Measurements from ENCODE around the gene MAST2.

The MAST2 gene

GRCh38 chr1:46019348-46019747 lies 215.9 kb downstream of the MAST2 start:
- Histone ChIP-seq H3K4me1 (ENCODE audit: low read length) (no peaks in the 10 kb centered on the region), H2AFZ (ENCODE audit: low read length) (no peak overlapping the region), H3F3A (ENCODE audit: insufficient read depth, low read length) (no peaks in the 10 kb centered on the region), H3K4me2 (ENCODE audit: low read depth, low read length) (no peak overlapping the region), H3K27ac (ENCODE audit: low read length) (no peak overlapping the region), H3K4me3 (ENCODE audit: low read length) (no peak overlapping the region), H3K9ac (ENCODE audit: low read length) (no peak overlapping the region), H3K79me2 (ENCODE audit: low read length) (no peaks in the 10 kb centered on the region), H3K36me3 (replicated peaks; ENCODE audit: insufficient read depth, low read length) (no peaks in the 10 kb centered on the region), H4K20me1 (ENCODE audit: insufficient read depth, low read length) (no peaks in the 10 kb centered on the region), H3K9me2 (replicated peaks; ENCODE audit: insufficient read depth, low read length) (no peaks in the 10 kb centered on the region), H3K27me3 (replicated peaks; ENCODE audit: insufficient read depth, low read length) (no peaks in the 10 kb centered on the region), H3K9me3 (replicated peaks; ENCODE audit: insufficient read depth, low read length) (no peaks in the 10 kb centered on the region)
- no peak for DNase-seq
- TF ChIP-seq EZH2 (optimal IDR thresholded peaks at IDR 0.05; ENCODE audit: low read depth, low read length) (no peak), EZH2phosphoT487 (IDR thresholded peaks at IDR 0.05; ENCODE audit: low read length) (no peak), CTCF (IDR thresholded peaks at IDR 0.05; ENCODE audit: low read length) (no peak)

GRCh38 chr1:46020010-46020409 lies 216.6 kb downstream of the MAST2 start:
- H3F3A ChIP-seq (ENCODE audit: insufficient read depth, low read length) = no peaks in the 10 kb centered on the region
- no peak overlapping the region for H3K4me2 ChIP-seq (ENCODE audit: low read depth, low read length)
- H4K20me1 ChIP-seq (ENCODE audit: insufficient read depth, low read length) = no peaks in the 10 kb centered on the region
- H3K36me3 ChIP-seq (replicated peaks; ENCODE audit: insufficient read depth, low read length) = no peaks in the 10 kb centered on the region
- H3K27ac ChIP-seq (ENCODE audit: low read length) = no peak overlapping the region
- H3K79me2 ChIP-seq (ENCODE audit: low read length) = no peaks in the 10 kb centered on the region
- no peak overlapping the region for H3K4me3 ChIP-seq (ENCODE audit: low read length)
- H3K9ac ChIP-seq (ENCODE audit: low read length) = no peak overlapping the region
- H3K9me2 ChIP-seq (replicated peaks; ENCODE audit: insufficient read depth, low read length) = no peaks in the 10 kb centered on the region
- H3K27me3 ChIP-seq (replicated peaks; ENCODE audit: insufficient read depth, low read length) = no peaks in the 10 kb centered on the region
- TF ChIP-seq EZH2phosphoT487 (IDR thresholded peaks at IDR 0.05; ENCODE audit: low read length) (no peak), CTCF (IDR thresholded peaks at IDR 0.05; ENCODE audit: low read length) (no peak)
- H3K4me1 ChIP-seq (ENCODE audit: low read length) = no peaks in the 10 kb centered on the region
- no peak overlapping the region for H2AFZ ChIP-seq (ENCODE audit: low read length)
- H3K9me3 ChIP-seq (replicated peaks; ENCODE audit: insufficient read depth, low read length) = no peaks in the 10 kb centered on the region
- DNase-seq = no peak

- H3K27me3 ChIP-seq (replicated peaks; ENCODE audit: insufficient read depth, low read length) = no peaks in the 10 kb centered on the region
- no peaks in the 10 kb centered on the region for H3K79me2 ChIP-seq (ENCODE audit: low read length)
- no peaks in the 10 kb centered on the region for H3F3A ChIP-seq (ENCODE audit: insufficient read depth, low read length)
- no peaks in the 10 kb centered on the region for H3K9me3 ChIP-seq (replicated peaks; ENCODE audit: insufficient read depth, low read length)
- no peak overlapping the region for H2AFZ ChIP-seq (ENCODE audit: low read length)
- no peak overlapping the region for H3K4me3 ChIP-seq (ENCODE audit: low read length)
- H3K4me1 ChIP-seq (ENCODE audit: low read length) = no peaks in the 10 kb centered on the region
- no peak for DNase-seq
- no peak overlapping the region for H3K9ac ChIP-seq (ENCODE audit: low read length)
- H3K4me2 ChIP-seq (ENCODE audit: low read depth, low read length) = no peak overlapping the region
- no peaks in the 10 kb centered on the region for H3K36me3 ChIP-seq (replicated peaks; ENCODE audit: insufficient read depth, low read length)
- TF ChIP-seq CTCF (IDR thresholded peaks at IDR 0.05; ENCODE audit: low read length) (no peak), EZH2 (optimal IDR thresholded peaks at IDR 0.05; ENCODE audit: low read depth, low read length) (no peak), EZH2phosphoT487 (IDR thresholded peaks at IDR 0.05; ENCODE audit: low read length) (no peak)
- no peaks in the 10 kb centered on the region for H4K20me1 ChIP-seq (ENCODE audit: insufficient read depth, low read length)
- no peaks in the 10 kb centered on the region for H3K9me2 ChIP-seq (replicated peaks; ENCODE audit: insufficient read depth, low read length)
- no peak overlapping the region for H3K27ac ChIP-seq (ENCODE audit: low read length)
Measured at GRCh38 chr1:46021046-46021996, 217.9 kb downstream of the MAST2 start.
